Neural cell (in vitro differentiated cells): Measurements from ENCODE around the gene PRKG1. TPM values are rescaled to one million over a fixed set of nuclear protein-coding genes. Genes with fewer than 3 reads are reported as not detected.

Experiments
- H2AFZ ChIP-seq: fragments of 200-600, 300-800 bp; sonication (generic), shearing (Covaris generic); 2 replicates; pipeline ENCODE4 v1.6.0; 2014; ENCODE audit warnings: low read depth, mild to moderate bottlenecking, antibody characterized with exemption, low read length, moderate library complexity
- H3F3A ChIP-seq: fragments of 200-600 bp; shearing (Covaris generic); 2 replicates; pipeline ENCODE4 v1.6.1; 2016; ENCODE audit warnings: mild to moderate bottlenecking, moderate library complexity, mixed read lengths, antibody characterized with exemption, low read length; ENCODE audit not compliant: insufficient read depth, poor library complexity, severe bottlenecking
- H3K27ac ChIP-seq: fragments of 200-600, 300-800 bp; sonication (generic), shearing (Covaris generic); 2 replicates; pipeline ENCODE4 v1.5.1; 2014; ENCODE audit warnings: mild to moderate bottlenecking, low read length, moderate library complexity
- H3K27me3 ChIP-seq: fragments of 300-800, 200-600 bp; sonication (generic), shearing (Covaris generic); 2 replicates; pipeline ENCODE4 v1.6.0; 2014; ENCODE audit warnings: mild to moderate bottlenecking, low read depth, low read length, moderate library complexity; ENCODE audit not compliant: insufficient read depth
- H3K36me3 ChIP-seq: fragments of 300-800, 200-600 bp; sonication (generic), shearing (Covaris generic); 2 replicates; pipeline ENCODE4 v1.5.1; 2014; ENCODE audit warnings: mild to moderate bottlenecking, antibody characterized with exemption, low read length, moderate library complexity; ENCODE audit not compliant: insufficient read depth
- H3K4me2 ChIP-seq: fragments of 300-800, 200-600 bp; sonication (generic), shearing (Covaris generic); 2 replicates; pipeline ENCODE4 v1.6.0; 2014; ENCODE audit warnings: mild to moderate bottlenecking, low read length
- H3K4me3 ChIP-seq: fragments of 300-800, 200-600 bp; sonication (generic), shearing (Covaris generic); 2 replicates; pipeline ENCODE4 v1.5.1; 2014; ENCODE audit warnings: mild to moderate bottlenecking, low read length, moderate library complexity
- H3K79me2 ChIP-seq: fragments of 200-600 bp; shearing (Covaris generic); replicated peaks from 2 replicates; pipeline ENCODE4 v1.6.0; 2014; ENCODE audit warnings: mild to moderate bottlenecking, low read length, moderate library complexity; ENCODE audit not compliant: insufficient read depth
- H3K9ac ChIP-seq: fragments of 300-800, 200-600 bp; sonication (generic), shearing (Covaris generic); 2 replicates; pipeline ENCODE4 v1.6.1; 2016; ENCODE audit warnings: mild to moderate bottlenecking, low read length, mixed read lengths
- H3K9me2 ChIP-seq: fragments of 200-600 bp; shearing (Covaris generic); 2 replicates; pipeline ENCODE4 v1.6.1; 2016; ENCODE audit warnings: mild to moderate bottlenecking, low read length, mixed read lengths; ENCODE audit not compliant: insufficient read depth
- H3K9me3 ChIP-seq: fragments of 200-600, 300-800 bp; sonication (generic), shearing (Covaris generic); 2 replicates; pipeline ENCODE4 v1.6.1; 2016; ENCODE audit warnings: mild to moderate bottlenecking, mixed run types, low read length, moderate library complexity, mixed read lengths
- H4K20me1 ChIP-seq: fragments of 200-600 bp; shearing (Covaris generic); 2 replicates; pipeline ENCODE4 v1.6.1; 2016; ENCODE audit warnings: mild to moderate bottlenecking, mixed run types; ENCODE audit not compliant: insufficient read depth
- CTCF ChIP-seq: fragments of 450-650 bp; IDR thresholded peaks from 2 replicates; pipeline ENCODE4 v1.5.1; 2014; ENCODE audit warnings: antibody characterized with exemption, mild to moderate bottlenecking, moderate library complexity; ENCODE audit not compliant: poor library complexity, severe bottlenecking
- EP300 ChIP-seq: fragments of 450-650 bp; conservative IDR thresholded peaks from 2 replicates; pipeline ENCODE4 v1.6.1; 2014; ENCODE audit warnings: antibody characterized with exemption, mild to moderate bottlenecking, moderate library complexity; ENCODE audit not compliant: poor library complexity, severe bottlenecking
- EZH2 ChIP-seq: fragments of 200-600, 300-800 bp; shearing (Covaris generic), sonication (generic); IDR thresholded peaks from 2 replicates; pipeline ENCODE4 v1.6.1; 2014; ENCODE audit warnings: antibody characterized with exemption, low read length, borderline replicate concordance, mild to moderate bottlenecking; ENCODE audit not compliant: insufficient read depth, poor library complexity, severe bottlenecking
- MXI1 ChIP-seq: fragments of 450-650 bp; conservative IDR thresholded peaks from 2 replicates; pipeline ENCODE4 v1.6.1; 2014; ENCODE audit warnings: antibody characterized with exemption, mild to moderate bottlenecking; ENCODE audit not compliant: poor library complexity, severe bottlenecking
- POLR2AphosphoS5 ChIP-seq: IDR thresholded peaks from 2 replicates; pipeline ENCODE4 v1.6.1; 2012
- RAD21 ChIP-seq: fragments of 450-650 bp; conservative IDR thresholded peaks from 2 replicates; pipeline ENCODE4 v1.6.1; 2014; ENCODE audit warnings: antibody characterized with exemption, mild to moderate bottlenecking, moderate library complexity
- REST ChIP-seq: IDR thresholded peaks from 2 replicates; pipeline ENCODE4 v1.6.1; 2012; ENCODE audit warnings: borderline replicate concordance
- SMC3 ChIP-seq: fragments of 450-650 bp; conservative IDR thresholded peaks from 2 replicates; pipeline ENCODE4 v1.6.1; 2014; ENCODE audit warnings: antibody characterized with exemption, mild to moderate bottlenecking, moderate library complexity; ENCODE audit not compliant: poor library complexity
- TAF1 ChIP-seq: IDR thresholded peaks from 2 replicates; pipeline ENCODE4 v1.6.1; 2012; ENCODE audit warnings: low read depth
- polyA plus RNA-seq: library from polyadenylated mRNA; depleted of rRNA; stranded (reverse); fragments of >200 nt; gene quantifications from 2 replicates; pipeline ENCODE4 v1.2.3, GENCODE V29; 2014

The PRKG1 gene
- polyA plus RNA-seq, 1 donor from 2014 or later = 2.2 TPM

- no peak for TF ChIP-seq MXI1
- TF ChIP-seq SMC3 = no peak
- no peak for TF ChIP-seq EZH2
- no peak for TF ChIP-seq TAF1
- no peak for TF ChIP-seq REST
- no peak for TF ChIP-seq EP300
- no peak for TF ChIP-seq CTCF
- TF ChIP-seq RAD21 = no peak
- no peak for TF ChIP-seq POLR2AphosphoS5
- no peak overlapping the region for H3K27ac ChIP-seq
- no peaks in the 10 kb centered on the region for H3F3A ChIP-seq
- no peaks in the 10 kb centered on the region for H3K36me3 ChIP-seq
- H3K9me3 ChIP-seq = no peaks in the 10 kb centered on the region
- H3K4me3 ChIP-seq = no peak overlapping the region
- no peaks in the 10 kb centered on the region for H4K20me1 ChIP-seq
- H3K4me2 ChIP-seq = no peak overlapping the region
- H3K9ac ChIP-seq = no peak overlapping the region
- no peaks in the 10 kb centered on the region for H3K27me3 ChIP-seq
- H3K79me2 ChIP-seq = no peaks in the 10 kb centered on the region
- no peak overlapping the region for H2AFZ ChIP-seq
- H3K9me2 ChIP-seq = no peaks in the 10 kb centered on the region
These were observed 45.2 kb downstream of the PRKG1 start for GRCh38 chr10:51119441-51119840.

GRCh38 chr10:51121861-51122260 lies 47.6 kb downstream of the PRKG1 start:
- no peak overlapping the region for H2AFZ ChIP-seq
- H3K27me3 ChIP-seq = no peaks in the 10 kb centered on the region
- no peaks in the 10 kb centered on the region for H3F3A ChIP-seq
- no peaks in the 10 kb centered on the region for H3K9me2 ChIP-seq
- no peak overlapping the region for H3K4me3 ChIP-seq
- H3K36me3 ChIP-seq = no peaks in the 10 kb centered on the region
- no peak overlapping the region for H3K4me2 ChIP-seq
- H3K27ac ChIP-seq = no peak overlapping the region
- no peak overlapping the region for H3K9ac ChIP-seq
- no peaks in the 10 kb centered on the region for H4K20me1 ChIP-seq
- no peaks in the 10 kb centered on the region for H3K9me3 ChIP-seq
- TF ChIP-seq CTCF (no peak), POLR2AphosphoS5 (no peak), MXI1 (no peak), EZH2 (no peak), TAF1 (no peak), EP300 (no peak), RAD21 (no peak), REST (no peak), SMC3 (no peak)
- no peaks in the 10 kb centered on the region for H3K79me2 ChIP-seq
